ENCODE measurements around the gene PCNX4.

DNA sequence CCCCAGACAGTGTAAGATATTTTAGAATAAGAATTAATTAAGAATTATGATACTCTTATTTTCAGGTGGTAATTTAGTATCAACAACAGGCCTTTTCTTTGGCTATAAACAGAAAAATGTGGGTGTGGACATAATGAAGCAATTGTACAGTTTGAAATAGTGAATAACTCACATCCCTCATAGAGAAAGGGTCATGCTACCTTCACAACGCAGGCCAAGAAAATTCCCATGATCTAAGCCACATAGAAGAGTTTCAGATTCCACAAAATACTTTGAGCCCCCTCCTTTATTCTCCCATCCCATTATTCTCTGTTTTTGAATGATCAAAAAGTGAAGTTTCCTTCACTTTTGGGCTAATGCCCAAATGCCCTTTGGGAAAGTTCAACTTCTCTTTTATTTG, 97.0 kb downstream of the PCNX4 start:
- TF ChIP-seq, protein P1, sequence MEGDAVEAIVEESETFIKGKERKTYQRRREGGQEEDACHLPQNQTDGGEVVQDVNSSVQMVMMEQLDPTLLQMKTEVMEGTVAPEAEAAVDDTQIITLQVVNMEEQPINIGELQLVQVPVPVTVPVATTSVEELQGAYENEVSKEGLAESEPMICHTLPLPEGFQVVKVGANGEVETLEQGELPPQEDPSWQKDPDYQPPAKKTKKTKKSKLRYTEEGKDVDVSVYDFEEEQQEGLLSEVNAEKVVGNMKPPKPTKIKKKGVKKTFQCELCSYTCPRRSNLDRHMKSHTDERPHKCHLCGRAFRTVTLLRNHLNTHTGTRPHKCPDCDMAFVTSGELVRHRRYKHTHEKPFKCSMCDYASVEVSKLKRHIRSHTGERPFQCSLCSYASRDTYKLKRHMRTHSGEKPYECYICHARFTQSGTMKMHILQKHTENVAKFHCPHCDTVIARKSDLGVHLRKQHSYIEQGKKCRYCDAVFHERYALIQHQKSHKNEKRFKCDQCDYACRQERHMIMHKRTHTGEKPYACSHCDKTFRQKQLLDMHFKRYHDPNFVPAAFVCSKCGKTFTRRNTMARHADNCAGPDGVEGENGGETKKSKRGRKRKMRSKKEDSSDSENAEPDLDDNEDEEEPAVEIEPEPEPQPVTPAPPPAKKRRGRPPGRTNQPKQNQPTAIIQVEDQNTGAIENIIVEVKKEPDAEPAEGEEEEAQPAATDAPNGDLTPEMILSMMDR (IDR thresholded peaks at IDR 0.05), result no peak
- TF ChIP-seq POLR2A (IDR thresholded peaks at IDR 0.05) (no peak), EP300 (IDR thresholded peaks at IDR 0.05) (no peak)

Measured in tibial nerve (tissue), 4 donors.